ENCODE data around the gene RFX3. TPM values are rescaled to one million over a fixed set of nuclear protein-coding genes. Genes with fewer than 3 reads are reported as not detected.

The RFX3 gene
- total RNA-seq, 1 donor from 2014 or later: 12.1 TPM

- Histone ChIP-seq H3K79me2 (ENCODE audit: insufficient read depth, low read length) (no peaks in the 10 kb centered on the region), H3K4me3 (ENCODE audit: insufficient read depth, low read depth, low read length) (no peak overlapping the region), H3K27me3 (ENCODE audit: insufficient read depth, low read length) (no peaks in the 10 kb centered on the region), H2AFZ (ENCODE audit: low read depth, low read length) (no peak overlapping the region), H3K9me3 (ENCODE audit: insufficient read depth, low read depth, low read length) (no peaks in the 10 kb centered on the region), H3K36me3 (ENCODE audit: insufficient read depth, low read length) (no peaks in the 10 kb centered on the region), H3K4me2 (ENCODE audit: low read length) (no peak overlapping the region), H3K4me1 (ENCODE audit: insufficient read depth, low read length) (no peaks in the 10 kb centered on the region), H4K20me1 (ENCODE audit: insufficient read depth, low read length) (no peaks in the 10 kb centered on the region), H3K9ac (ENCODE audit: low read length) (no peak overlapping the region), H3K27ac (ENCODE audit: low read depth, low read length) (no peak overlapping the region)
- DNase-seq (ENCODE audit: low read depth) (no peak), FAIRE-seq (no peak)
- Mint-ChIP-seq H3K27ac (ENCODE audit: unreplicated experiment) (no peak overlapping the region), H3K36me3 (ENCODE audit: low read depth, unreplicated experiment) (peaks cover under 1% of the 10 kb centered on the region), H3K4me1 (ENCODE audit: low read depth, unreplicated experiment) (peaks cover 2% of the 10 kb centered on the region), H3K9me3 (ENCODE audit: unreplicated experiment) (no peaks in the 10 kb centered on the region), H3K27me3 (ENCODE audit: low read depth, unreplicated experiment) (no peaks in the 10 kb centered on the region), H3K4me3 (ENCODE audit: unreplicated experiment) (no peak overlapping the region)
- TF ChIP-seq CTCF (IDR thresholded peaks at IDR 0.05; ENCODE audit: insufficient read depth, low read depth, low read length) (no peak), EZH2 (IDR thresholded peaks at IDR 0.05; ENCODE audit: insufficient read depth, low read length) (no peak)
Measured at GRCh38 chr9:3247211-3247610, 278.6 kb downstream of the RFX3 start.

- H3K36me3 Mint-ChIP-seq (ENCODE audit: low read depth, unreplicated experiment): no peaks in the 10 kb centered on the region
- no peaks in the 10 kb centered on the region for H3K79me2 ChIP-seq (ENCODE audit: insufficient read depth, low read length)
- no peak overlapping the region for H3K9ac ChIP-seq (ENCODE audit: low read length)
- no peak overlapping the region for H3K27ac Mint-ChIP-seq (ENCODE audit: unreplicated experiment)
- FAIRE-seq (no peak), DNase-seq (ENCODE audit: low read depth) (no peak)
- H3K4me3 ChIP-seq (ENCODE audit: insufficient read depth, low read depth, low read length): no peak overlapping the region
- peaks cover 8% of the 10 kb centered on the region for H3K4me1 Mint-ChIP-seq (ENCODE audit: low read depth, unreplicated experiment)
- H3K9me3 Mint-ChIP-seq (ENCODE audit: unreplicated experiment): no peaks in the 10 kb centered on the region
- no peak overlapping the region for H3K27ac ChIP-seq (ENCODE audit: low read depth, low read length)
- H3K4me2 ChIP-seq (ENCODE audit: low read length): no peak overlapping the region
- no peak for TF ChIP-seq EZH2 (IDR thresholded peaks at IDR 0.05; ENCODE audit: insufficient read depth, low read length)
- no peak for TF ChIP-seq CTCF (IDR thresholded peaks at IDR 0.05; ENCODE audit: insufficient read depth, low read depth, low read length)
- H3K4me1 ChIP-seq (ENCODE audit: insufficient read depth, low read length): peaks cover 4% of the 10 kb centered on the region
- H3K9me3 ChIP-seq (ENCODE audit: insufficient read depth, low read depth, low read length): no peaks in the 10 kb centered on the region
- H3K27me3 ChIP-seq (ENCODE audit: insufficient read depth, low read length): no peaks in the 10 kb centered on the region
- no peak overlapping the region for H2AFZ ChIP-seq (ENCODE audit: low read depth, low read length)
- no peaks in the 10 kb centered on the region for H3K27me3 Mint-ChIP-seq (ENCODE audit: low read depth, unreplicated experiment)
- H3K36me3 ChIP-seq (ENCODE audit: insufficient read depth, low read length): no peaks in the 10 kb centered on the region
- H3K4me3 Mint-ChIP-seq (ENCODE audit: unreplicated experiment): no peak overlapping the region
- no peaks in the 10 kb centered on the region for H4K20me1 ChIP-seq (ENCODE audit: insufficient read depth, low read length)
Measured at GRCh38 chr9:3246241-3246640, 279.6 kb downstream of the RFX3 start.

GRCh38 chr9:3244963-3245653, 280.7 kb downstream of the RFX3 start:
- H3K4me1 ChIP-seq (ENCODE audit: insufficient read depth, low read length): peaks cover 6% of the 10 kb centered on the region
- no peaks in the 10 kb centered on the region for H4K20me1 ChIP-seq (ENCODE audit: insufficient read depth, low read length)
- no peaks in the 10 kb centered on the region for H3K36me3 ChIP-seq (ENCODE audit: insufficient read depth, low read length)
- H3K4me1 Mint-ChIP-seq (ENCODE audit: low read depth, unreplicated experiment): peaks cover 12% of the 10 kb centered on the region
- FAIRE-seq (no peak), DNase-seq (ENCODE audit: low read depth) (no peak)
- no peaks in the 10 kb centered on the region for H3K9me3 Mint-ChIP-seq (ENCODE audit: unreplicated experiment)
- H3K36me3 Mint-ChIP-seq (ENCODE audit: low read depth, unreplicated experiment): no peaks in the 10 kb centered on the region
- H3K9me3 ChIP-seq (ENCODE audit: insufficient read depth, low read depth, low read length): no peaks in the 10 kb centered on the region
- H3K27me3 Mint-ChIP-seq (ENCODE audit: low read depth, unreplicated experiment): no peaks in the 10 kb centered on the region
- no peak overlapping the region for H3K27ac ChIP-seq (ENCODE audit: low read depth, low read length)
- TF ChIP-seq EZH2 (IDR thresholded peaks at IDR 0.05; ENCODE audit: insufficient read depth, low read length) (no peak), CTCF (IDR thresholded peaks at IDR 0.05; ENCODE audit: insufficient read depth, low read depth, low read length) (no peak)
- H3K79me2 ChIP-seq (ENCODE audit: insufficient read depth, low read length): no peaks in the 10 kb centered on the region
- no peak overlapping the region for H3K9ac ChIP-seq (ENCODE audit: low read length)
- H3K4me2 ChIP-seq (ENCODE audit: low read length): no peak overlapping the region
- no peaks in the 10 kb centered on the region for H3K27me3 ChIP-seq (ENCODE audit: insufficient read depth, low read length)
- H3K4me3 ChIP-seq (ENCODE audit: insufficient read depth, low read depth, low read length): no peak overlapping the region
- no peak overlapping the region for H3K4me3 Mint-ChIP-seq (ENCODE audit: unreplicated experiment)
- no peak overlapping the region for H2AFZ ChIP-seq (ENCODE audit: low read depth, low read length)
- H3K27ac Mint-ChIP-seq (ENCODE audit: unreplicated experiment): no peak overlapping the region

Data from astrocyte (in vitro differentiated cells and primary cell).